Rectal smooth muscle tissue (tissue), 1 donor: ENCODE results near the gene CA12.
A peak's percentile ranks its signal among the peaks of the same experiment; 100 is the strongest.

Experiments used
- H3K27ac ChIP-seq: one replicate; pipeline ENCODE4 v1.7.0; 2013; ENCODE audit warnings: low read depth, low read length, inconsistent platforms
- H3K27me3 ChIP-seq: one replicate; pipeline ENCODE4 v1.7.0; 2013; ENCODE audit warnings: low read length; ENCODE audit not compliant: control insufficient read depth, insufficient read depth
- H3K36me3 ChIP-seq: one replicate; pipeline ENCODE4 v1.7.0; 2013; ENCODE audit warnings: low read length; ENCODE audit not compliant: control insufficient read depth, insufficient read depth
- H3K4me1 ChIP-seq: one replicate; pipeline ENCODE4 v1.7.0; 2013; ENCODE audit warnings: low read length; ENCODE audit not compliant: control insufficient read depth, insufficient read depth
- H3K4me3 ChIP-seq: one replicate; pipeline ENCODE4 v1.7.0; 2013; ENCODE audit warnings: low read length
- H3K9ac ChIP-seq: one replicate; pipeline ENCODE4 v1.7.0; 2013; ENCODE audit warnings: low read length

CA12 gene

DNA sequence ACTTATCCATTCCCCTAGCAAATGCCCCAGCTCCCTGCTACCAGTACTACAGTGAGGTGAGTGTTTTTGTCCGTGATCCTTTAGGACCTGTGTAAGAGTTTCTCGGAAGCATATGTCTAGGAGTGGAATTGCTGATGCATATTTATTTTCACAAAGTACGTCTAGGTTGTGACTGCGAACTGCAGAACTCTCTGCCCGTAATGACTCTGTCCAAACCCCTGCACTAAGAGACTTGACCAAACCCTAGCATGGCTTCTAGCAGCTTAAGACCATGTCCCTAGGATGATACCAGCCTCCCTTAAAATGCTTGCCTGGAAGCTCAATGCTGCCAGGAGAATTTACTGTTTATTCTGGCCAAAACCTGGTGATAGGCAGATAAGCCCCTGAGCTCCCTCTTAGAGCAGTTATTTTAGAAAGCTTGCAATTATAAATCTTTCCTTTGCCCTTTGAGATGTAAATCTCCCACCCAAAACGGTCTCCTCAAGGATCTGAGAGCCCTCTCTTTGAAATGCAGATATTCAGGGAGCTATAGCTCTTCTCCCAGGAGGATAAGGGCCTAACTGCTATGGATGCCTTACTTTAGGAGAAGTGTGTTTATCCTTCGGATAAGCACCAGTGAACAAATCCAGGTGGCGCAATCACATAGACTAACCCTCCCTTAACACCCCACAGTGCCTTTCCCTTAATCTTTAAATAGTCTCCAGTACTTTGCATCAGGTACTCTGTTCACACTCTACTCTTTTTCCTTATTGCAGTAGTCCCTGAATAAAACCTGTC is 14.7 kb upstream of the CA12 start:
- no peaks in the 10 kb centered on the region for H3K36me3 ChIP-seq
- no peak overlapping the region for H3K4me3 ChIP-seq
- H3K27ac ChIP-seq: no peak overlapping the region
- H3K9ac ChIP-seq: no peak overlapping the region
- H3K27me3 ChIP-seq: no peaks in the 10 kb centered on the region
- H3K4me1 ChIP-seq: no peaks in the 10 kb centered on the region

DNA sequence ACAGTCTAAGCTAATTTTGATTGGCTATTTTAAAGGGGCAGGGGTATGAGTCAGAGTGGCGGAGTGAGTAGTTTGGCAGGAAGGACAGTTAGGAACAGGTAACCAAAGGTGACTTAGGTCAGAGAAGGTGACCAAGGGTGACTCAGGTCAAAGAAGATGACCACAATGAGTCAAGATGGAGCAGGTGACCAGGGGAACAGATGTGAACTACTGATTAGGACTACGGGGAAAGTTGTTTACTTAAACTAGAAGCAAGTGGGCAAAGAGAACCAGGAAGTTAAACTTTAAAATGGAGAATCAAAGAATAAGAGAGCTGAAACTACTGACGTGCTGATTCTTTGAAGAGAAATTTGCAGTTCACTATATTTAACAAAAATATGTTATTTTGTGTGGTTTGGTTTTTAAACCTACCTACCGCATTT is 14.1 kb upstream of the CA12 start:
- Histone ChIP-seq H3K27me3 (no peaks in the 10 kb centered on the region), H3K9ac (no peak overlapping the region), H3K4me3 (no peak overlapping the region), H3K27ac (no peak overlapping the region), H3K4me1 (no peaks in the 10 kb centered on the region), H3K36me3 (no peaks in the 10 kb centered on the region)

DNA sequence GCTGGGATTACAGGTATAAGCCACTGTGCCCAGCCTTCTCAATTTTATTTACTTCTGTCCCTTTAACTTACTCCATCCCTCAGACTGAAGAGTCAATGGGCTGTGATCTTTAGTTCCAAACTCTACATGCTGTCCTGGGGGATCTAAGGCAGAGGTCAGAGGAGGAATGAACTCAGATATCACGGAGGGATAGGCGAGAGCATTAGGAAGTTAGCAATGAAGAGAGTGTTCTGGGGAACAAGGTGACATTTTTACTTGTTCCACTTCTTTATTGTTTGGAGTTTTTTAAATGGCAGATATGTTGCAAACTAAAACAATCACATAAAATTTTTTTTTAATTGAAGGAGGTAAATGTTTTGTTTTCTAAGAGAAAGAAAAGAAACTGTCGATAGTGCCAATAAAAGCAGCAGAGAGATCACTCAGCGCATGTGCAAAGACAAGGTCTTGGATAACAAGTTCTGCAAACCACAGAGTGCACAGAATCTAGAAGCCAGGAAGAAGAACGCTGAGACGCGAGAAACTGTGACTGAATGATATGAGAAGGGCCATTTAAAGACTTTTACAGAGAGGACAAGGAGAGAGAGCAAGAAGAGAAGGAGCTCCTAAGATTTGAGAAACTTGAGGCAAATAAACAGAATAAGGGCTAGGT is 10.8 kb upstream of the CA12 start:
- Histone ChIP-seq H3K4me3 (no peak overlapping the region), H3K27ac (no peak overlapping the region), H3K27me3 (no peaks in the 10 kb centered on the region), H3K36me3 (no peaks in the 10 kb centered on the region), H3K4me1 (no peaks in the 10 kb centered on the region), H3K9ac (no peak overlapping the region)

DNA sequence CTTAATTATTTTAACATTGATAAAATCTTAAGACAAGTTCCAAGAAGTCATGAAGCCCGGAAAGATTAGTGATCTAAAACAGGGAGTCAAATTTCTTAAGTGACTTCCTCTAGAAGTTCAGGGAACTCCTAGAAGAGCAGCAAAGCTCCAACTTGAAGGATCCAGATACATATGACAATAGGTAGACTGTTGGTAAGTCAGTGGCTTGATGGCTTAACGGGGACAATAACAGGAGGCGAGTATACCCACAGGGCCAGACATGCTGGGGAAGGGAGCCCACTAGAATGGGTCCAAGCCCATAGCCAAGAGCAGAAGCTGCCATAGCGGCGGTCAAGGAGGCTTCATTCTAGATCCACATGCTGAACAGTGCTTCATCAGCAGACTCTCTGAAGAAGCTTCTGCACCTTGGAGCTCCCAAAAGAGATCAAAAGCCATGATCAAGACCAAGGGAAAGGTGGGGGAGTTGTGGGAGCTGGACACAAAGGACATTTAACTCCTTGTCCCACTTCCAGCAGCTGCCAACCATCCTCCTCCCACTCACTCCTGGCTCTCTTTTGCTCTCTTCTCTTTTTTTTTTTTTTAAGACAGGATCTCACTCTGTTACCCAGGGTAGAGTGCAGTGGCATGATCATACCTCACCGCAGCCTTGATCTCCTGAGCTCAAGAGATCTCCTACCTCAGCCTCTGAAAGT is 10.2 kb upstream of the CA12 start:
- H3K27ac ChIP-seq: no peak overlapping the region
- no peaks in the 10 kb centered on the region for H3K4me1 ChIP-seq
- H3K9ac ChIP-seq: no peak overlapping the region
- no peaks in the 10 kb centered on the region for H3K27me3 ChIP-seq
- H3K4me3 ChIP-seq: no peak overlapping the region
- no peaks in the 10 kb centered on the region for H3K36me3 ChIP-seq

DNA sequence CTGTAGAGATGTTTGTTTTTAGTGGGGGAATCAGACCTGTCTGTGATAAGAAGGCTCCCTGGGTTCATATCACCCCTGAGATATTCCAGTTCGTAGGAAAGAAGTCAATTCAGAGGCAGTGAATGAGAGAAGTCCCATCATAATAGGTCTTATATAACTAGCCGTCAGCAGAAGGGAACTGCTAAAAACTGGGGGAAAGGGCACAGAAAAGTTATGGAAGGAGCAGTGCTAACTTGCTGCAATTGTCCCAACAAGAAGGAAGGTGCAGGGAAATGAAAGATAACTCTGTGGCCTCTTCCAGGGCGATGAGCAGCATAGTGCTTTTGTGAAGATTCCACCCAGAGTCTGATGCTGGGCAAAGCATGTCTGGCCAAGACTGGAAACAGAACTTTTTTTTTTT is 9.0 kb upstream of the CA12 start:
- H3K4me3 ChIP-seq: peak overlapping the region; percentile 12
- no peaks in the 10 kb centered on the region for H3K27me3 ChIP-seq
- no peaks in the 10 kb centered on the region for H3K36me3 ChIP-seq
- H3K27ac ChIP-seq: no peak overlapping the region
- H3K9ac ChIP-seq: no peak overlapping the region
- no peaks in the 10 kb centered on the region for H3K4me1 ChIP-seq

DNA sequence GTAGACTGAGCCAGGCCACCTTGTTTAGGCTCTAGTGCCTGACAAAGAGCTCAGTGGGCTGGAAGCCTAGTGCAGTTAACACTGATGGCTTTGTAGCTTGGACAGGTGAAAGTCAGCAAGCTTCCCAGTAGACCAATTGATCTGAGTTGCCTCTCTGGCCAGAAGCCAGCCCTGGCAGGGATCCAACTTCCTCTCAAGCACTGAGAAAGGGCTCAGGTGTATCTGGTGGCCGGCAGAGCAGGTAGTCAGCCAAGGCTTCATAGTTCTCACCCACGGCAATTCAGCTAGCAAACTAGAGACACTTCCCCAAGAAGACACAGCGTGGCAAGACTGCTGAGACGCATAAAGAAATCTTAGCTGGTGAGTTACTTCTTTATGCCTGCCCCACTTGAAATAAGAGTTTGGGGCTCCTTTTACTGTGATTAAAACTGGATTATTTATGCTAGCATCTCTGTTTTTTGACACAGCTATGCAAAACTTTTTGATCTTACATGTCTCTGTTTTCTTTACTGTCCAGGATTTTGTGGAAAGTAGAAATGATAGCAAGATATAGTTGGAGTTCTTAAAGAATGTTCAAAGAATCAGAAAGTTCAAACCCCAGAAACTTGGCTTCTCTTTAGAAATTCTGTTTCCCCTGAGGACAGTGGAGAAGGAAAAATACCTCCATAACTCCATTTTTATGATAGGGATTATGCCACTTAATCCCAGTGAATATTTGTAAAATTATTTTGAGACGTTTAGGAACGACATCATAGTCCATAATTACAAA is 8.4 kb upstream of the CA12 start:
- H3K4me1 ChIP-seq: no peaks in the 10 kb centered on the region
- no peak overlapping the region for H3K27ac ChIP-seq
- H3K9ac ChIP-seq: no peak overlapping the region
- no peaks in the 10 kb centered on the region for H3K36me3 ChIP-seq
- peak overlapping the region; percentile 12 for H3K4me3 ChIP-seq
- no peaks in the 10 kb centered on the region for H3K27me3 ChIP-seq

DNA sequence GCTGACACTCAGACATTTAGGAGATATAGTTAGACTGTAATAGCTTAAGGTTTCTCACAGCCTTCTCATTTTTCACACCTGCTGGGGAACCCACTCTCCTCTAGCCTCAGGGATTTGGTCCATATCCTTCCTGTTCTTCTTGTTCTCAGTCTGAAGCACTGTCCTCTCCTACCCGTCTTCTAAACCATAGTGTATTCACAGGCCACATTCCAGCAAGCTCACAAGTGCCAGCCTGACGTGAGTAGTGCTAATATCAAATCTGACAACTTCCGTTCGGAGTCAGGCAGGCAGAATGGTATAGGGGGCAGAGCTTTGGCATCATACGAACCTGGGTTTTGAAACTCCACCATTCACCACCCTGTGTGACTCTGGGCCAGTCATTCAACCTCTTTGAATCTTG is 6.9 kb upstream of the CA12 start:
- Histone ChIP-seq H3K27me3 (no peaks in the 10 kb centered on the region), H3K27ac (no peak overlapping the region), H3K4me3 (no peak overlapping the region), H3K4me1 (no peaks in the 10 kb centered on the region), H3K9ac (no peak overlapping the region), H3K36me3 (no peaks in the 10 kb centered on the region)

DNA sequence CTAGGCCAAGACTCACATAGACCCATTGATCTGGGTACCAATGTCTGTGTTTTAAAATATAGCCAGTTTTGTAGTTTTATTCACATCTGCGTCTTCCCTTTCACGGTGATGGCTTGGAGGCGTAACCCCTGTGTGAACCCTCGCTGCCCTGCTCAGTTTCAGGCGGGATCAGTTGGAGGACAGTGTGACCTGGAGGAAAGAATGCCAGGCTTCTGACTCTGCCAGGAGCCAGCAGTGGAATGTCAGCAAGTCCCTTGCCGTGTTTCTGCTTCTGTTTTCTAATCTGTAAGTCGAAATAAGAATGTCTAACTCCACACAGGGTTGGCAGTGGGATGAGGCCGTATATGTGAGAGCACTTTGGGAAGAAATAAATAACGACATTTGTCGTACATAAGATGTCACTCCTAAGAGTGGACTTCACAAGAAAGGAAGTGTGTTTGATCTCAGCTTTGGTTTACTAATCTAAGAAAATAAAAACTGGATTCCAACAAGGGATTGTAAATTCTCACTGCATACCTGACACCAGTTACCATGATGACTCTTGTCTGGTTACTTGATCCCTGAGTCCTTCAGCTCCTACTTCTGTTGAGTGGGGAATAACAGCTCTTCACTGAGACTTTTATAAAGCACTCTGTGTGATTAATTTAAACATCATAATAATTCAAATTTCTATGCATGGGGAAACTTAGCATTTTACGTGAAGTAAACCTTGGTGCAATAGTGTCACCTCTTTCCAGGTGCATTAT is 6.3 kb upstream of the CA12 start:
- H3K27me3 ChIP-seq: no peaks in the 10 kb centered on the region
- no peak overlapping the region for H3K27ac ChIP-seq
- H3K9ac ChIP-seq: no peak overlapping the region
- H3K4me1 ChIP-seq: no peaks in the 10 kb centered on the region
- no peaks in the 10 kb centered on the region for H3K36me3 ChIP-seq
- H3K4me3 ChIP-seq: no peak overlapping the region

DNA sequence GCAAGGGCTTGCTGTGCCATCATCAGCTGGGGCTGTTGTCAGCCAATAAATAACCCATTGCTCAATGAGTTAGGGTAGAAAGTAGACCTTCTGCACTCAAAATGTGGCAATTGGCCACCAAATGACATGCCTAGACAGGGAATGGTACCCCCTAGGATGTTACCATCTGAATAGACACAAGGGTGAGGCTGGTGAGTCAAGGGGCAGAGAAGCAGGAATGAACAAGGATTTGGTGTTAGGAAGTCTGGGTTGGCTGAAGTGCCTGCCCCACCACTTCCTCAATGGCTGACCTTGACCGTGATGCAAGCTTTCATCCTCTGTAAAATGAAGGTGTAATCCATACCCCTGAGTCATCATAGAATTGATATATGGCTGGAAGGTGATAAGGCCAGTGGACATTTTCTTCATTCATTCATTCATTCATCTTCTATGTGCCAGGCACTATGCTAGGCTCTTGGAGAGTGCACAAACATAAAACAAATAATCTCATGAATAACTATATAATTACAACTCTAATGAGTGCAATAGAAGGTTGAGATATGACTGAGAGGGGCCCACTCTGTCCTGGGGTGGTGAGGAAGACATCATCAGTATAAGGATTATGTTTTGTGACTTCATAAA is 4.4 kb upstream of the CA12 start:
- no peak overlapping the region for H3K27ac ChIP-seq
- H3K4me3 ChIP-seq: no peak overlapping the region
- no peaks in the 10 kb centered on the region for H3K36me3 ChIP-seq
- H3K27me3 ChIP-seq: peaks cover under 1% of the 10 kb centered on the region
- peaks cover 3% of the 10 kb centered on the region for H3K4me1 ChIP-seq
- no peak overlapping the region for H3K9ac ChIP-seq

DNA sequence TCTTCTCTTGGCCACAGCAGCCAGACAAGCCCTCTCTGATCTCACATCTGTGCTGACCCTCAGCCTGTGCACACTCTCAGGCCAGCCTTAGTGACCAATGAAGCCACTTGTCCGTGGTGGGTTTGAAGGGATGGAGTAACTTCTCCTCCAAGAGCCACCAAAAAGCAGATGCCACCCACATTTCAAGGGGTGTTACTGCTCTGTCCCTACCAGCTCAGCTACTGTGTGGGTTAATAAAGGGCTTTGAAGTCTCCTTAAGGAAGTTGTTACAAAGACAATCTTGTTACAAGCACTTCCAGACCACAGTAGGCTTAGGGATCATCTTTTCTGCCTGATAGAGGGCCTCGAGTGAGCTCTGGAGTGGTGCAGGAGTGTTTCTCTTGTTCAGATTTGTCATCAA is 3.3 kb upstream of the CA12 start:
- Histone ChIP-seq H3K27me3 (peaks cover 9% of the 10 kb centered on the region), H3K36me3 (no peaks in the 10 kb centered on the region), H3K4me3 (no peak overlapping the region), H3K27ac (no peak overlapping the region), H3K4me1 (peaks cover 3% of the 10 kb centered on the region), H3K9ac (no peak overlapping the region)

DNA sequence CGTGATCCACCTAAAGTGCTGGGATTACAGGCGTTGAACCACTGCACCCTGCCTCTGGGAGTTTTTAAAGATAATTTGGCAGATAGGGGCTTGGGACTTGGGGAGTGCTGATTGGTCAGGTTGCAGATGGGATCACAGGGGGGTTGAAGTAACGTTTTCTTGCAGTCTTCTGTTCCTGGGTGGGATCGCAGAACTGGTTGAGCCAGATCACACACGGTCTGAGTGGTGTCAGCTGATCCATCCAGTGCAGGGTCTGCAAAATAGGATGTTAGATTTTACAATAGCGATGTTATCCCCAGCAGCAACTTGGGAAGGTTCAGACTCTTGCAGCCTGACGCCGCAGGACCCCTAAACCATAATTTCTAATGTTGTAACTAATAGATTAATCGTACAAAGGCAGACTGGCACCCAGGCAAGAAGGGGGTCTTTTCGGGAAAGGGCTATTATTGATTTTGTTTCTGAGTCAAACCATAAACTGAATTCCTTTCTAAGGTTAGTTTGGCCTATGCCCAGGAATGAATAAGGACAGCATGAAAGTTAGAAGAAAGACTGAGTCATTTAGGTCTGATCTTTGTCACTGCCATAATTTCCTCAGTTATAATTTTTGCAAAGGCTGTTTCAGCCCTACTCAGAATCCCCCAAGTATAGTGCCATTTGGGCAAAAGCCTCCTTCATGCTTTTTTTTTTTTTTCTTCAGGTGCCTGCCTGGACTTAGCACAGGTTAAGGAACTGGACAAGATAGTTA is 1.5 kb upstream of the CA12 start:
- peaks cover 3% of the 10 kb centered on the region for H3K4me1 ChIP-seq
- no peaks in the 10 kb centered on the region for H3K36me3 ChIP-seq
- no peak overlapping the region for H3K9ac ChIP-seq
- no peak overlapping the region for H3K27ac ChIP-seq
- no peak overlapping the region for H3K4me3 ChIP-seq
- H3K27me3 ChIP-seq: peaks cover 13% of the 10 kb centered on the region
